Measurements from ENCODE around the gene OSBPL5. TPM values are rescaled to one million over a fixed set of nuclear protein-coding genes. Genes with fewer than 3 reads are reported as not detected.

Gene OSBPL5
- total and polyA plus RNA-seq, 2 of the 4 experiments (the other 2 are of a cell fraction), result 14.9 to 22.3 TPM

DNA sequence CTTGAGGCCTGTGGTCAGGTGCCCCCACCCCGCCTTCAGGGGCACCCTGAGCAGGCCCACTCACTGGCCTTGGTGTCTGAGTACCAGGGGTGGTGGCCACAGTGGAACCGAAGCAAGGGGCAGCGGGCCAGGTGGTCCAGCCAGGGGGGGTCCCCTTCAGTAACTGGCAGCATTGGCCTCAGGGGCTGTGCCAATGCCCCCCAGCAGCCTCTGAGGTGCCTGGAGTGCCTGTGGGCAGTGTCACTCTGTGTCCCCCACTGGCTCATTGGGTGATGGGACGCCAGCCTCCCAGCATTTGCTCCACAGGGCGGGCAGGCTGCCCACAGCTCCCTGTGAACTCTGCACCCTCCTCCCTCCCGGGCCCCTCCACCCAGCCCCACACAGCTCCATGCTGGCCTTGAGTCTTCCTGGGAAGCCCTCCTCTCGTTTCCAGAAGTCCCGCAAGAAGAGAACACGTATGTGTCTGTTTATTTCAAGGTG, 78.4 kb downstream of the OSBPL5 start:
- H3K4me3 ChIP-seq (ENCODE audit: insufficient read depth, low read depth, low read length), result no peak overlapping the region
- H3K4me1 ChIP-seq (ENCODE audit: control insufficient read depth, insufficient read depth, low read length), result no peaks in the 10 kb centered on the region
- no peak overlapping the region for H3K14ac ChIP-seq (replicated peaks; ENCODE audit: low read depth, low read length)
- ATAC-seq (ENCODE audit: low read depth), result no peak
- CTCF ChIA-PET, result no interaction called here
- POLR2A ChIA-PET (ENCODE audit: unreplicated experiment), result no interaction called here
- BruUV-seq (replicated peaks), result no TSS peak
- peaks cover 5% of the 10 kb centered on the region for H4K20me1 ChIP-seq (ENCODE audit: insufficient read depth, low read length)
- H4K5ac ChIP-seq (ENCODE audit: low read depth, low read length), result no peak overlapping the region
- no peaks in the 10 kb centered on the region for H3K9me1 ChIP-seq (ENCODE audit: insufficient read depth, low read length)
- no peak overlapping the region for H2BK5ac ChIP-seq (ENCODE audit: low read depth, low read length, poor library complexity, severe bottlenecking)
- H2AFZ ChIP-seq (replicated peaks; ENCODE audit: low read length, poor library complexity), result no peak overlapping the region
- no peak overlapping the region for H3K27ac ChIP-seq (ENCODE audit: insufficient read depth, low read length)
- no peak overlapping the region for H2AK9ac ChIP-seq (replicated peaks; ENCODE audit: low read depth, low read length, poor library complexity)
- H3K4me2 ChIP-seq (ENCODE audit: low read depth, low read length), result no peak overlapping the region
- dilution Hi-C loops (cut with HindIII; ENCODE audit: low sequenced_read_pairs, unreplicated experiment) (no loop called here), intact Hi-C loops (cut with micrococcal nuclease) (no loop called here), in situ Hi-C loops (cut with MboI; ENCODE audit: low sequenced_read_pairs) (no loop called here)
- no peak overlapping the region for H3K9ac ChIP-seq (ENCODE audit: low read depth, low read length)
- peaks cover 0 to 6% of the 10 kb centered on the region in 2 experiments; a peak in 1 of 4 replicates for H3K79me1 ChIP-seq (ENCODE audit: low read depth in 1 of 2, low read length in 2 of 2)
- 0 out of 2 replicates have a peak, but pooled peaks cover 1% of the 10 kb centered on the region for H3K27me3 ChIP-seq (ENCODE audit: control insufficient read depth, insufficient read depth, low read length)
- H2BK120ac ChIP-seq (ENCODE audit: low read depth, low read length), result no peak overlapping the region
- H2AK5ac ChIP-seq (ENCODE audit: low read depth, low read length), result no peak overlapping the region
- H3K23ac ChIP-seq (ENCODE audit: low read depth, low read length), result no peak overlapping the region
- no peaks in the 10 kb centered on the region for H3K9me3 ChIP-seq (ENCODE audit: control insufficient read depth, insufficient read depth, low read length)
- H3K36me3 ChIP-seq (ENCODE audit: control insufficient read depth, insufficient read depth, low read length), result peaks cover 17% of the 10 kb centered on the region; the same call in 1 of the 2 replicates
- H3K4ac ChIP-seq (ENCODE audit: low read depth, low read length), result no peak overlapping the region
- H3K18ac ChIP-seq (ENCODE audit: low read depth, low read length), result no peak overlapping the region
- 70% methylated on average over 4 of the region's 9 CpGs; no CpG with 5 or more reads in 1 of the 2 experiments for WGBS, 2 experiments (ENCODE audit: extremely low coverage in 2 of 2, insufficient read length in 1 of 2)
- H2BK20ac ChIP-seq (ENCODE audit: low read depth, low read length), result no peak overlapping the region
- no peak overlapping the region for H4K91ac ChIP-seq (ENCODE audit: insufficient read depth, low read depth, low read length)
- no peak for DNase-seq
- H2BK15ac ChIP-seq (ENCODE audit: low read depth, low read length), result no peak overlapping the region
- TF ChIP-seq, protein P1, sequence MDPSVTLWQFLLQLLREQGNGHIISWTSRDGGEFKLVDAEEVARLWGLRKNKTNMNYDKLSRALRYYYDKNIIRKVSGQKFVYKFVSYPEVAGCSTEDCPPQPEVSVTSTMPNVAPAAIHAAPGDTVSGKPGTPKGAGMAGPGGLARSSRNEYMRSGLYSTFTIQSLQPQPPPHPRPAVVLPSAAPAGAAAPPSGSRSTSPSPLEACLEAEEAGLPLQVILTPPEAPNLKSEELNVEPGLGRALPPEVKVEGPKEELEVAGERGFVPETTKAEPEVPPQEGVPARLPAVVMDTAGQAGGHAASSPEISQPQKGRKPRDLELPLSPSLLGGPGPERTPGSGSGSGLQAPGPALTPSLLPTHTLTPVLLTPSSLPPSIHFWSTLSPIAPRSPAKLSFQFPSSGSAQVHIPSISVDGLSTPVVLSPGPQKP (IDR thresholded peaks at IDR 0.05; ENCODE audit: borderline replicate concordance, low read depth, low read length), result no peak
- TF ChIP-seq, protein P2, sequence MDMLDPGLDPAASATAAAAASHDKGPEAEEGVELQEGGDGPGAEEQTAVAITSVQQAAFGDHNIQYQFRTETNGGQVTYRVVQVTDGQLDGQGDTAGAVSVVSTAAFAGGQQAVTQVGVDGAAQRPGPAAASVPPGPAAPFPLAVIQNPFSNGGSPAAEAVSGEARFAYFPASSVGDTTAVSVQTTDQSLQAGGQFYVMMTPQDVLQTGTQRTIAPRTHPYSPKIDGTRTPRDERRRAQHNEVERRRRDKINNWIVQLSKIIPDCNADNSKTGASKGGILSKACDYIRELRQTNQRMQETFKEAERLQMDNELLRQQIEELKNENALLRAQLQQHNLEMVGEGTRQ (IDR thresholded peaks at IDR 0.05; ENCODE audit: low read depth, low read length), result no peak
- TF ChIP-seq MAFK (IDR thresholded peaks at IDR 0.05; ENCODE audit: low read depth, low read length) (no peak), NFE2L2 (IDR thresholded peaks at IDR 0.05; ENCODE audit: low read depth, low read length) (no peak), CHD1 (IDR thresholded peaks at IDR 0.05; ENCODE audit: low read depth, low read length) (no peak), MAZ (IDR thresholded peaks at IDR 0.05; ENCODE audit: borderline replicate concordance, low read depth, low read length) (no peak), RFX5 (IDR thresholded peaks at IDR 0.05; ENCODE audit: low read depth, low read length) (no peak)
- no peak overlapping the region for H4K8ac ChIP-seq (ENCODE audit: low read depth in 2 of 2, low read length in 2 of 2)
- H3K56ac ChIP-seq (ENCODE audit: extremely low read depth, insufficient read depth, low read length), result no peak overlapping the region

All from IMR-90 (cell line).